Sigmoid colon (tissue), 4 donors: ENCODE results near the gene HOXB2.
A peak's percentile ranks its signal among the peaks of the same experiment; 100 is the strongest.

Experiments
- POLR2A ChIP-seq, 2 donors: fragments of 450-650 bp; IDR thresholded peaks; one replicate each; pipeline ENCODE4 v1.6.1; 2016; ENCODE audit warnings: antibody characterized with exemption in 2 of 2, mild to moderate bottlenecking in 2 of 2, moderate library complexity in 2 of 2
- POLR2AphosphoS5 ChIP-seq, 4 donors: sonication (generic); formaldehyde crosslinking; IDR thresholded peaks; one replicate each; pipeline ENCODE4 v1.6.1; 2017; ENCODE audit warnings: antibody characterized with exemption in 4 of 4
- TF ChIP-seq, protein P1 (sequence below), 4 experiments: fragments of 450-650 bp in 3 of 4; fragments of 200-600 bp in 1 of 4; IDR thresholded peaks; one replicate each; pipeline ENCODE4 v1.5.1; 2016 to 2019; ENCODE audit warnings: antibody characterized with exemption in 4 of 4, mild to moderate bottlenecking in 3 of 4, moderate library complexity in 2 of 4

DNA sequence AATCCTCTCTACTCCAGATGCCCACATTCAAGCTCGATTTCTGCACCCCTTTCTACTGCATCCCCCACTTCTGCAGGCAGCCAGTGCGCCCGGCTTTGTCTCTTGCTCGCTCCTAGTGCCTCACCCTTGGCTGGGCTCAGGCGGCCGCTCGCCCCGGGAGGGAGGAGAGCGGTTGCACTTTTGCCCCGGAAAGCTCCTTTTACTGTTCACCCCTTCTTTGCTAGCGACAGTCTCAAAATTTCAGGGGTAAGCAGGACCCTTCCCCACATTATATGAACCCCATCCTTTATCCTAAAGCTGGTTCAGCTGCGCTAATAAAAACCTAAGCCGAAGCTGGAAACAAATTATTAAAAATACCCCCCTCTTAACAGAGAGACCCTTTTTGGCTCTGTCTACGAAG, 47.7 kb upstream of the HOXB2 start:
- TF ChIP-seq, protein P1, sequence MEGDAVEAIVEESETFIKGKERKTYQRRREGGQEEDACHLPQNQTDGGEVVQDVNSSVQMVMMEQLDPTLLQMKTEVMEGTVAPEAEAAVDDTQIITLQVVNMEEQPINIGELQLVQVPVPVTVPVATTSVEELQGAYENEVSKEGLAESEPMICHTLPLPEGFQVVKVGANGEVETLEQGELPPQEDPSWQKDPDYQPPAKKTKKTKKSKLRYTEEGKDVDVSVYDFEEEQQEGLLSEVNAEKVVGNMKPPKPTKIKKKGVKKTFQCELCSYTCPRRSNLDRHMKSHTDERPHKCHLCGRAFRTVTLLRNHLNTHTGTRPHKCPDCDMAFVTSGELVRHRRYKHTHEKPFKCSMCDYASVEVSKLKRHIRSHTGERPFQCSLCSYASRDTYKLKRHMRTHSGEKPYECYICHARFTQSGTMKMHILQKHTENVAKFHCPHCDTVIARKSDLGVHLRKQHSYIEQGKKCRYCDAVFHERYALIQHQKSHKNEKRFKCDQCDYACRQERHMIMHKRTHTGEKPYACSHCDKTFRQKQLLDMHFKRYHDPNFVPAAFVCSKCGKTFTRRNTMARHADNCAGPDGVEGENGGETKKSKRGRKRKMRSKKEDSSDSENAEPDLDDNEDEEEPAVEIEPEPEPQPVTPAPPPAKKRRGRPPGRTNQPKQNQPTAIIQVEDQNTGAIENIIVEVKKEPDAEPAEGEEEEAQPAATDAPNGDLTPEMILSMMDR (IDR thresholded peaks at IDR 0.05) = no peak
- TF ChIP-seq POLR2AphosphoS5 (IDR thresholded peaks at IDR 0.05) = peak in 2 of 4 donors; percentile 10 to 26
- TF ChIP-seq POLR2A (IDR thresholded peaks at IDR 0.05) = no peak
